PFSK-1 (cell line): ENCODE results near the gene EPB41L4A.

Experiments used
- FOXP2 ChIP-seq: optimal IDR thresholded peaks from 2 replicates; pipeline ENCODE3; 2011; ENCODE audit warnings: borderline replicate concordance, control low read depth, inconsistent platforms; ENCODE audit not compliant: insufficient read depth; ENCODE audit errors: extremely low read length, extremely low read depth
- POLR2AphosphoS5 ChIP-seq: IDR thresholded peaks from 2 replicates; pipeline ENCODE4 v1.6.1; 2012; ENCODE audit warnings: low read depth, mild to moderate bottlenecking, control low read depth, low read length, moderate library complexity
- SIN3A ChIP-seq: IDR thresholded peaks from 2 replicates; pipeline ENCODE4 v1.6.1; 2012; ENCODE audit warnings: mild to moderate bottlenecking, low read length, moderate library complexity, borderline replicate concordance; ENCODE audit not compliant: insufficient read depth
- TAF1 ChIP-seq: IDR thresholded peaks from 2 replicates; pipeline ENCODE4 v1.6.1; 2012; ENCODE audit warnings: low read length, control low read depth, borderline replicate concordance; ENCODE audit not compliant: insufficient read depth
- TF ChIP-seq, protein P1 (sequence below), 2 experiments: IDR thresholded peaks; 2 replicates each; pipeline versions ENCODE4 v1.6.1 to v1.8.0; 2011 to 2012; ENCODE audit warnings: low read depth in 2 of 2, low read length in 2 of 2, control low read depth in 1 of 2, inconsistent platforms in 1 of 2, mild to moderate bottlenecking in 1 of 2, moderate library complexity in 1 of 2; ENCODE audit not compliant: insufficient read depth in 1 of 2

EPB41L4A gene

DNA sequence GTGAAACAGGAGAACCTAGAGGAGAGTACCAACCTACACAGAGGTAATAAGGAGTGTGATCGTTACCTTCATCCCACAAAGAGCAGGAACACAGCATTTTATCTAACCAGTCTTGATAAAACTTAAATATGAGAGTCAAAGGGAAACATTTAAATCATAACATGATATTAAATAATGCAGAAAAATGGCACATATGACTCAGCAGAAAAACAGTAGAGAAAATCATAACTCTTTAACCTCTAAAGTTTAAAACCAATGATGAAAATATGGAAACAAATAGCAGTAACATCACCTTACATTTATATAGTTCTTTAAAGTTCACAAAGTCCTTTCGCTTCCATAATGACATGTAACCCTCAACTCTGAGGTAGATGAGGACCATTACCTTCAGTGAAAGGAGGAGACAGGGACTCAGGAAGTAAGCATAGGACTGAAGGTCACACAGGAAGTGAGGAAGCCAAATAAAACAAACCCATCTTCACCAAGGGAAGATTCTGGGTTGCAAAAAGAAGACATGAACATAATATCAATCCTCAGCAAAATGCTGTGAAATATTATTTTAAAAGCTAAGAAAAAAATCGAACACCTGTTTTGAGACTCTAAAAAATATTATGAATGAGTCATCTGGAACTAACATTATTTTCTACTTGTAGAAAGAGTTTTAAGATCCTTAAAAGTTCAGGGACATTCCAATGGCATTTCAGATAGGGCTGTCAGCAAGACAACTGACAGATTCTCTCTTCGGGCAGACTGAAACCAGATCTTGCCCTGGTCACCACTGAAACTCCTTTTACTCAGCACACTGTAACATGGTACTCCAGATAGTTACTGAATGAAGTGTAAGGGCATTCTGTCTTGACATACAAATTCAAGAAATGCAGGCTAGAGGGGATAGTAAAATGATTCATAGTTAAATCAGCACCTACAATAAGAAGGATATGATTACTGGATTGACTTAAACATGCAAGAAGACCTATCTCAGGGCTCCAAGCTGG is 148.5 kb downstream of the EPB41L4A start:
- TF ChIP-seq FOXP2 = no peak

DNA sequence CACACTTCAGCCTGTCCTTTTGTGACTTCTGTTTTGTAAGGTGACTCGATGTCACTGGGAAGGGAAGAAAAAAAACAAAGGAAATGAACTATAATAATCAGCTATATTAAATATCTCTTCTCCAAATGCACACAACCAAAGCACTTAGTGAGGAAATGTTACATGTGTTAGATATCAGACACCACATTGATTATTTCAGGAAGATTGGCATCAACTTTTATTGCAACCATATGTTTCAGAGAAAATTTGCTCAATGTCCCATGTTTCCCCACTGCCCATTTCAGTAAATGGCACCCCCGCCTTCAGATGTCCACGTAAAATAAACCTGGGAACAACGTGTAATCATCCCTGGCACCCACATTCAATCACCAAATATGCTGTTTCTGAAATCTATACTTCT is 151.8 kb downstream of the EPB41L4A start:
- no peak for TF ChIP-seq SIN3A
- TF ChIP-seq, protein P1, sequence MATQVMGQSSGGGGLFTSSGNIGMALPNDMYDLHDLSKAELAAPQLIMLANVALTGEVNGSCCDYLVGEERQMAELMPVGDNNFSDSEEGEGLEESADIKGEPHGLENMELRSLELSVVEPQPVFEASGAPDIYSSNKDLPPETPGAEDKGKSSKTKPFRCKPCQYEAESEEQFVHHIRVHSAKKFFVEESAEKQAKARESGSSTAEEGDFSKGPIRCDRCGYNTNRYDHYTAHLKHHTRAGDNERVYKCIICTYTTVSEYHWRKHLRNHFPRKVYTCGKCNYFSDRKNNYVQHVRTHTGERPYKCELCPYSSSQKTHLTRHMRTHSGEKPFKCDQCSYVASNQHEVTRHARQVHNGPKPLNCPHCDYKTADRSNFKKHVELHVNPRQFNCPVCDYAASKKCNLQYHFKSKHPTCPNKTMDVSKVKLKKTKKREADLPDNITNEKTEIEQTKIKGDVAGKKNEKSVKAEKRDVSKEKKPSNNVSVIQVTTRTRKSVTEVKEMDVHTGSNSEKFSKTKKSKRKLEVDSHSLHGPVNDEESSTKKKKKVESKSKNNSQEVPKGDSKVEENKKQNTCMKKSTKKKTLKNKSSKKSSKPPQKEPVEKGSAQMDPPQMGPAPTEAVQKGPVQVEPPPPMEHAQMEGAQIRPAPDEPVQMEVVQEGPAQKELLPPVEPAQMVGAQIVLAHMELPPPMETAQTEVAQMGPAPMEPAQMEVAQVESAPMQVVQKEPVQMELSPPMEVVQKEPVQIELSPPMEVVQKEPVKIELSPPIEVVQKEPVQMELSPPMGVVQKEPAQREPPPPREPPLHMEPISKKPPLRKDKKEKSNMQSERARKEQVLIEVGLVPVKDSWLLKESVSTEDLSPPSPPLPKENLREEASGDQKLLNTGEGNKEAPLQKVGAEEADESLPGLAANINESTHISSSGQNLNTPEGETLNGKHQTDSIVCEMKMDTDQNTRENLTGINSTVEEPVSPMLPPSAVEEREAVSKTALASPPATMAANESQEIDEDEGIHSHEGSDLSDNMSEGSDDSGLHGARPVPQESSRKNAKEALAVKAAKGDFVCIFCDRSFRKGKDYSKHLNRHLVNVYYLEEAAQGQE (IDR thresholded peaks at IDR 0.05; ENCODE audit: insufficient read depth in 1 of 2, low read depth in 2 of 2, low read length in 2 of 2) = no peak
- no peak for TF ChIP-seq FOXP2

DNA sequence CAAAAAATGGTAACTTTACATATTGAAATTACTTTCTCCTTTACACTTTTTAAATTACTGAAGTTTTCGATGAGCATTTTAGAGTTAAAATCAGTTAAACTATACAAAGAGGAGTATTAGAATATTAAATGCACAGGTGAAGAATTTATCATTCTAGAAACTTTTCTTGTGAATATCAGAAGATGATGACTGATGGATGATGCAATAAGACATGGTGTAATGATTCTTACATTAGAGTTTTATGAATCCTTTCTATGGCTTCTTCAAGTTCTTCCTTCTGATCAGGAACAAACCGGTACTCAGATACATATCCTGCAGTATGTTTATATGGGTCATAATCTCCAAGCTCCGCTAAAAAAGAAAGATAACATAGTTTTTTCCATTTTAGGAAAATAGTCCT is 154.4 kb downstream of the EPB41L4A start:
- TF ChIP-seq, protein P1 (IDR thresholded peaks at IDR 0.05; ENCODE audit: insufficient read depth in 1 of 2, low read depth in 2 of 2, low read length in 2 of 2) = no peak
- no peak for TF ChIP-seq SIN3A

DNA sequence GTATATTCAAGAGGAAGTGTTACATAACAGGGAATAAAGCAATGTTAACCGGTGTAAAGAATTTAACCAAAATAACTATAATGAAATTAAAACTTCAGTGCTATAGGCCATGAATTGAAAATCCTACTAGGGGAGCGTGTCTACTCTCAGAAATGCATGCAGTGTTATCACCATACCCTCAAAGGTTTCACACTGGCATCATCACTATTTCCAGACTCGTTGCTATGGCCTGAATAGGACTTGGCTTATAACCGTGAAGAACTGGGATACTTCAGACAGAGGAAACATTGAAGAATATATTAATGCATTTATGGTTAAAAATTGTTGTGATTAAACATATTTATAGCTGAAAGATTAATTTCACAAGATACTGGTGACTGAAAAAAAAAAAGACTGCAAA is 154.9 kb downstream of the EPB41L4A start:
- TF ChIP-seq POLR2AphosphoS5 (no peak), FOXP2 (no peak), TAF1 (no peak), SIN3A (no peak)
- TF ChIP-seq, protein P1 (IDR thresholded peaks at IDR 0.05; ENCODE audit: insufficient read depth in 1 of 2, low read depth in 2 of 2, low read length in 2 of 2) = no peak

DNA sequence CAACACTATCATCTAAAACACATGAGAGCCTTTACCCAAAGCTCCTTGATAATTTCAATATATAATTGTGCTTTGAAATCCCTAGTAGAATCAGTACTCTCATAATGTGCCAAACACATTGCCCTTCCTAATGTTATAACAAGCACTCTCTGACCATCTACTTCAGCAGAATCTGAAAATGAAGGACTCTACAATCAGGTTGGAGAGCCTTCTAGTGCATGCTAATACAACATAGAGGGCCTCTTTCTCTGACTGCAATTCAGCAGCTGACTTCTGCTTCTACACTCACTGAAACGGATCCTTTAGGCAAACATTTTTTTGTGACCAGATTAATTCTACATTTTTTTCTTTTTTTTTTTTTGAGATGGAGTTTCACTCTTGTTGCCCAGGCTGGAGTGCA is 155.6 kb downstream of the EPB41L4A start:
- TF ChIP-seq POLR2AphosphoS5 = no peak
- TF ChIP-seq, protein P1 (IDR thresholded peaks at IDR 0.05; ENCODE audit: insufficient read depth in 1 of 2, low read depth in 2 of 2, low read length in 2 of 2) = no peak
- no peak for TF ChIP-seq TAF1
- no peak for TF ChIP-seq FOXP2
- TF ChIP-seq SIN3A = no peak
